GM21515 (cell line): ENCODE measurements around the gene KIF15.

Source experiments
- ATAC-seq: cut with Tn5 transposase; IDR thresholded peaks from one replicate; pipeline ENCODE4 v1.9.1; 2021; ENCODE audit not compliant: unreplicated experiment

Gene KIF15

GRCh38 chr3:44877333-44877732 lies 115.7 kb downstream of the KIF15 start:
- ATAC-seq = no peak

DNA sequence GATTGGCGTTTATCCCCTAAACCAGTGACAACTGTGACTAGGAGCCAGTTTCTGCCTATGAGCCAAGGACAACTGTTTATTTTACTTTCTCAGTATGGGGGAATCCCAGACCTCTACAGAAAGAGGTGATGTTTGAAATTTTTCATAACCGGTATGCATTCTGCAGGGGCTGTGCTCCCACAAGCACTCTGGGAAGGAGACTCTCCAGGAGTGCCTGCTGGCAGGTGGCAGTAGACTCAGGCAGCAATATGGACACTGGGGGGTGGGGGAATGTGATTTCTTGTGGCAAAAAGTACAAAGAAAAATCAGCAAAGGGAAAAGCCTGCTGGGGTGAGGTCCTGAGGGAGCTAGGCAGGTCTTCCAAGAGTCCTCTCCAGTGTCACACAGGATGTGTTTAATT lies 118.7 kb downstream of the KIF15 start:
- no peak for ATAC-seq

GRCh38 chr3:44883213-44883955 lies 121.8 kb downstream of the KIF15 start:
- no peak for ATAC-seq

GRCh38 chr3:44883999-44884431 lies 122.4 kb downstream of the KIF15 start:
- ATAC-seq = no peak

- no peak for ATAC-seq
These were observed 124.0 kb downstream of the KIF15 start for GRCh38 chr3:44885618-44886017.

GRCh38 chr3:44886561-44886960 lies 125.0 kb downstream of the KIF15 start:
- ATAC-seq = no peak

GRCh38 chr3:44887101-44887500 lies 125.5 kb downstream of the KIF15 start:
- no peak for ATAC-seq

- no peak for ATAC-seq
These were observed 128.7 kb downstream of the KIF15 start for GRCh38 chr3:44890258-44890657.

- no peak for ATAC-seq
These were observed 129.3 kb downstream of the KIF15 start for GRCh38 chr3:44890852-44891251.

- ATAC-seq = no peak
These were observed 131.1 kb downstream of the KIF15 start for GRCh38 chr3:44892689-44893088.

- ATAC-seq = no peak
These were observed 131.5 kb downstream of the KIF15 start for GRCh38 chr3:44893097-44893496.

GRCh38 chr3:44894485-44894884 lies 132.9 kb downstream of the KIF15 start:
- no peak for ATAC-seq

GRCh38 chr3:44896440-44896839 lies 134.8 kb downstream of the KIF15 start:
- ATAC-seq = no peak

DNA sequence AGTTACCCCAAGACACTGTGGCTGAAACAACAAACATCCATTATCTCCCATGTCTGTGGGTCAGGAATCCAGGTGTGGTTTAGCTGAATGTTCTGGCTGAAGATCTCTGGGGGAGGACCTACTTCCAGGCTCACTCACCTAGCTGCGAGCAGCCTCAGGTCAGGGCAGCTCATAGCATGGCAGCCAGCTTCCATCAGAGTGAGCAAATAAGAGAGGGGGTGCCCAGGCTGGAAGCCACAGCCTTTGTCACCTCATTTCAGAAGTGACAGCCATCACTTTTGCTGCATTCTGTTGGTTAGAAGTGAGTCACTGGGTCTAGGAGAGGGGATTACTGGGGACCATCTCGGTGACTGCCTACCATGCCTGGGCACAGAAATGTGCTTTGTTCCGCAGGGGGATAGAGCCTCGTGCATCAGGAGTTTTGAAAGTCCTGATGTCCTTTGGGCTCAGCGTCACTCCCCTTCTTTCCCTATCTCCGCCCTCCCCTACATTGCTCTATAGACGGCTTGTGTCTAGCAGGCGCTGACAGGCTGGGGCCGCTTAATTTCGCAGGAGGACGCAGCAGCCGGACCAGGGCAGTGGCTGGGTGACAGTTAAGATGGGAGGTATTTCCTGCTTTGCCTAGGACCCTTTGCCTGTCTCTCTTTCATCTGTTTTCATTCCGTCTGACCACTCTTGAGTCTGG lies 138.2 kb downstream of the KIF15 start:
- ATAC-seq = no peak

DNA sequence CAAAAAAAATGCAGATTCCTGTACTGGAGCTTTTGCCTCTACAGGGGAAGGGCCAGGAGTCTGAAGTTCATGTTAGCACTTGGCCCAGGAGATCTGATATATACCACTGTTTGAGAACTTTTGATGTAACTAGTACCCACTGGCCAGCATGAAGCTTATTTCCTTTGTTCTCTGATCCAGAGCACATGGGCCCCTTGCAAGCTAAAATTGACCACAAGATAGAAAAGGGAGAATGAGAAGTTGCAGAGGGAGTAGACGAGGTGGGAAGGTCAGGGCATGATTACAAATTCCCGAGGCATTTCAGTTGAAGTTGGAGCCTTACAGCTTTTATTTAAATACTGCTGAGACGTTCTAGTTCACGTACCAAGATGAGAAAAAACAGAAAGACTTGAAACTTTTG lies 141.0 kb downstream of the KIF15 start:
- ATAC-seq = no peak
